ENCODE results near the gene CTNNA3.

CTNNA3 gene

GRCh38 chr10:66098595-66099480 is 1597.2 kb downstream of the CTNNA3 start:
- TF ChIP-seq CTCF (IDR thresholded peaks at IDR 0.05; ENCODE audit: low read depth, low read length, poor library complexity, severe bottlenecking) (no peak), EZH2phosphoT487 (IDR thresholded peaks at IDR 0.05; ENCODE audit: borderline replicate concordance, low read length) (no peak)
- Histone ChIP-seq H3K4me3 (ENCODE audit: low read length) (no peak overlapping the region), H3F3A (ENCODE audit: control insufficient read depth, insufficient read depth) (no peaks in the 10 kb centered on the region), H3K36me3 (ENCODE audit: control insufficient read depth, low read length) (no peaks in the 10 kb centered on the region), H3K27ac (ENCODE audit: low read depth, low read length) (no peak overlapping the region), H3K4me2 (ENCODE audit: low read length) (no peak overlapping the region), H4K20me1 (ENCODE audit: control insufficient read depth, insufficient read depth, low read depth, low read length) (no peaks in the 10 kb centered on the region), H3K9me2 (replicated peaks; ENCODE audit: control insufficient read depth, low read length) (no peaks in the 10 kb centered on the region), H3K27me3 (ENCODE audit: control insufficient read depth, low read length) (no peaks in the 10 kb centered on the region), H3K4me1 (ENCODE audit: control insufficient read depth, low read length) (no peaks in the 10 kb centered on the region), H3K9me3 (ENCODE audit: control insufficient read depth, insufficient read depth, low read length) (no peaks in the 10 kb centered on the region), H3K79me2 (ENCODE audit: control insufficient read depth, low read length) (no peaks in the 10 kb centered on the region)

GRCh38 chr10:66095610-66096009 is 1600.4 kb downstream of the CTNNA3 start:
- no peaks in the 10 kb centered on the region for H4K20me1 ChIP-seq (ENCODE audit: control insufficient read depth, insufficient read depth, low read depth, low read length)
- TF ChIP-seq CTCF (IDR thresholded peaks at IDR 0.05; ENCODE audit: low read depth, low read length, poor library complexity, severe bottlenecking) = no peak
- TF ChIP-seq EZH2phosphoT487 (IDR thresholded peaks at IDR 0.05; ENCODE audit: borderline replicate concordance, low read length) = no peak
- no peaks in the 10 kb centered on the region for H3F3A ChIP-seq (ENCODE audit: control insufficient read depth, insufficient read depth)
- H3K27me3 ChIP-seq (ENCODE audit: control insufficient read depth, low read length) = no peaks in the 10 kb centered on the region
- no peaks in the 10 kb centered on the region for H3K4me1 ChIP-seq (ENCODE audit: control insufficient read depth, low read length)
- H3K36me3 ChIP-seq (ENCODE audit: control insufficient read depth, low read length) = no peaks in the 10 kb centered on the region
- no peak overlapping the region for H3K27ac ChIP-seq (ENCODE audit: low read depth, low read length)
- no peak overlapping the region for H3K4me2 ChIP-seq (ENCODE audit: low read length)
- H3K9me2 ChIP-seq (replicated peaks; ENCODE audit: control insufficient read depth, low read length) = no peaks in the 10 kb centered on the region
- H3K79me2 ChIP-seq (ENCODE audit: control insufficient read depth, low read length) = no peaks in the 10 kb centered on the region
- no peak overlapping the region for H3K4me3 ChIP-seq (ENCODE audit: low read length)
- H3K9me3 ChIP-seq (ENCODE audit: control insufficient read depth, insufficient read depth, low read length) = no peaks in the 10 kb centered on the region

- TF ChIP-seq CTCF (IDR thresholded peaks at IDR 0.05; ENCODE audit: low read depth, low read length, poor library complexity, severe bottlenecking) (no peak), EZH2phosphoT487 (IDR thresholded peaks at IDR 0.05; ENCODE audit: borderline replicate concordance, low read length) (no peak)
- H3K27ac ChIP-seq (ENCODE audit: low read depth, low read length) = no peak overlapping the region
- no peak overlapping the region for H3K4me2 ChIP-seq (ENCODE audit: low read length)
- no peaks in the 10 kb centered on the region for H3K36me3 ChIP-seq (ENCODE audit: control insufficient read depth, low read length)
- no peaks in the 10 kb centered on the region for H3F3A ChIP-seq (ENCODE audit: control insufficient read depth, insufficient read depth)
- H3K4me1 ChIP-seq (ENCODE audit: control insufficient read depth, low read length) = no peaks in the 10 kb centered on the region
- no peak overlapping the region for H3K4me3 ChIP-seq (ENCODE audit: low read length)
- no peaks in the 10 kb centered on the region for H3K79me2 ChIP-seq (ENCODE audit: control insufficient read depth, low read length)
- no peaks in the 10 kb centered on the region for H4K20me1 ChIP-seq (ENCODE audit: control insufficient read depth, insufficient read depth, low read depth, low read length)
- no peaks in the 10 kb centered on the region for H3K9me2 ChIP-seq (replicated peaks; ENCODE audit: control insufficient read depth, low read length)
- H3K9me3 ChIP-seq (ENCODE audit: control insufficient read depth, insufficient read depth, low read length) = no peaks in the 10 kb centered on the region
- no peaks in the 10 kb centered on the region for H3K27me3 ChIP-seq (ENCODE audit: control insufficient read depth, low read length)
Measured at GRCh38 chr10:66085906-66086305, 1610.1 kb downstream of the CTNNA3 start.

All from DOHH2 (cell line).